Stimulated activated CD4-positive, alpha-beta T cell treated with anti-CD3 and anti-CD28 coated beads, Interleukin-4, amount 100 ng/mL, for 1 hour (primary cell): ENCODE data around the gene DPT.

Experiments used
- DNase-seq: peaks from one replicate; pipeline ENCODE4 v3.0.0-alpha.2; 2020

Gene DPT

GRCh38 chr1:168654198-168654915 is 74.6 kb downstream of the DPT start:
- DNase-seq = no peak

- DNase-seq = no peak
These were observed 75.4 kb downstream of the DPT start for GRCh38 chr1:168653567-168653966.

GRCh38 chr1:168645721-168646120 is 83.3 kb downstream of the DPT start:
- no peak for DNase-seq
